NCI-H345 (cell line): Measurements from ENCODE around the gene TMEM217.

Experiments
- DNase-seq: peaks from one replicate; lab custom pipeline; 2025; lab: John Stamatoyannopoulos, UW

The TMEM217 gene

GRCh38 chr6:37169496-37170272 lies 88.3 kb downstream of the TMEM217 start, which contains the start of gene PIM1:
Gene PIM1, plus strand, starts transcription at chr6:37170152. Its CDS starts 424 bp downstream, at chr6:37170576.
- DNase-seq, result peak; percentile 99

DNA sequence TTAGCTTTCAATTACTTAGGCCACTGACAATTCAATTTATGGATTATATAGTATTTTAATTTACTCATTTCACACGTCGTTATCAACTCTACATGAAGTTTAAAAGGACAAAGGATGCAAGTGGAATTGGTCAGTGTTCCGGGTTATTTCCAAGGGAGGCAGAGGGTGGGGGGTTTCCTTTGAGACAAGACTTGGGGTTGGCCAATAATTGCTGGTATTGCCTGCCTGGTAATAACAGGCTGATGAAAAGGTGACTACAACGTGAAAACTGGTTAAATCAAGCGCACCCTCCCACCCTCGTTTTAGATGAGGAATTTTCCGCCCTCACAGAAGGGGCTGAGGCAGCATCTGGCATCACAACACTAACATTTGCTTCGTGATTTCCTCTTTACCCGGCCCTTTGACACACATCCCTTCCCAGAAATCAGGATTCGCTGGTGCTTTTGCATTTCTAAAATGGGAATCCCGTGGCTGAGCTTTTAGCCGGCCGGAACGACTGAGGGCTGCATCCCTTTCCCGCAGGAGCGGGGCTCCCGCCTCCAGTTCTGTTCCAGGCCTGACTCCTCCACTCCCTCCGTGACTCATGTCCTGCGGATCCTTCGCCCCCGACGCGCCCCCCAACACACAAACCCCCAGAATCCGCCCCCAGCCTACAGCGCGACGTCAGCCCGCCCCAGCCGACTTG lies 89.0 kb downstream of the TMEM217 start:
- DNase-seq, result peak; percentile 57

GRCh38 chr6:37168163-37168758 lies 89.7 kb downstream of the TMEM217 start:
- DNase-seq, result no peak

DNA sequence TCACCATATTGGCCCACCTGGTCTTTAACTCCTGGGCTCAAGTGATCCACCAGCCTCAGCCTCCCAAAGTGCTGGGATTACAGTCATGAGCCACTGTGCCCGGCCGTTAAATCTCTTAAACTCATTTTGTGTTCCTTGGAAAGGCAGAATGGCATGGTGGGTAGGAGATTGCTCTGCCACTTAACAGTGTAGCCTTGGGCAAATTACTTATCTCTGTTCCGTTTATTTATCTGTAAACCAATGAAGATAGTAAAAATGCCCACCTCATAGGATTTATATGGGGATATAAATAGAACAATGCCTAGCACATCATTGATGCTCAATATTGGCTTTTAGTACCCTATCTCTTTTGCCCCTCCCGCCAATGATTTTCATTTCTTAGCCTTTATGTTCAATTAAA lies 95.2 kb downstream of the TMEM217 start:
- no peak for DNase-seq
